Measurements from ENCODE around the gene IP6K1. TPM values are rescaled to one million over a fixed set of nuclear protein-coding genes. Genes with fewer than 3 reads are reported as not detected.
"Not testable (repeated sequence)": the region's sequence is repeated elsewhere in the genome, so short reads cannot be mapped to it uniquely, and the experiment has no call there.

The IP6K1 gene
- total RNA-seq, 1 experiment from 2014 or later = 42.2 TPM

DNA sequence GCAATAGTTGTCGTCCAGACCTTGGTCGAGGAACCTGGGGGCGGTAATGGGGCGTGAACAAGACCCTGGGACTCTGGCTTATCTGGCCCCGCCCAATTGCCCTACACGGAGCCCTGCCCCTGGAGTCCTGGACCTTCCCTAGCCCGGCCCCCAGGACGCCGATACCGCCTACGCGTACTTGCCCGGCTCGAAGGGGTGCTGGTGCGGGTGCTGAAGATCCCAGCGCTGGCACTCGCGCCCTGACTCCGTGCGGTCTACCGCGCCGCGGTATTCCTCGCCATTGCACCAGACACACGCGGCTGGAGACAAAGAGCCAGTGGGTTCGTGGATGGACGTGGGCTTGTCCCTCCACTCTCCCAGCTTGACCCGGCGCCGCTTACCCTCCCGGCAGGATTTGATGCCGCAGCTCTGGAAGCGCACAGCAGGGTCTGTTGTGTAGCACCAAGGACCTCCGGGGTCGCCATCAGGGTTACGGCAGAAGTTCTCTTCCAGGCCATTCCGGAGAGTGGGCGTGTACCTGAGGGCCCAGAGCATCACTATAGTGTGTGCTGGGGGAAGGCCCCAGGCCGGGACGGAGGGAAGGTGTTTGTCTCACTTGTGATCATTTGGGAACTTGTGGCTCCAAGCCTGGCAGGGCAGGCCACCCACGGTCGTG is 99.4 kb downstream of the IP6K1 start:
- peak overlapping the region; percentile 72 for H3K4me2 ChIP-seq (ENCODE audit: insufficient read depth, insufficient read length, low read length)
- H3K14ac ChIP-seq (ENCODE audit: insufficient read depth, low read length) = peak overlapping the region; percentile 85
- not testable (repeated sequence) for H3T11ph ChIP-seq (ENCODE audit: low read length); H3K9me3 Mint-ChIP-seq; H2AK5ac ChIP-seq (ENCODE audit: insufficient read length, low read length); H3K27me3 ChIP-seq (ENCODE audit: insufficient read depth, low read length); H3K79me1 ChIP-seq (ENCODE audit: insufficient read depth, low read depth, low read length, poor library complexity, severe bottlenecking); H3K4me1 ChIP-seq (ENCODE audit: insufficient read depth, low read length); H3K23ac ChIP-seq (ENCODE audit: insufficient read length, low read depth, low read length); H3K9me3 ChIP-seq (ENCODE audit: control insufficient read depth, low read depth, low read length); H2BK20ac ChIP-seq (ENCODE audit: low read depth, low read length, poor library complexity, severe bottlenecking); H3K27me3 Mint-ChIP-seq (ENCODE audit: low read depth); H2BK15ac ChIP-seq (ENCODE audit: low read depth, low read length); H4K5ac ChIP-seq (ENCODE audit: insufficient read length, low read depth, low read length); H2AFZ ChIP-seq (ENCODE audit: low read length); H3K56ac ChIP-seq (ENCODE audit: insufficient read length, low read depth, low read length); H3K4ac ChIP-seq (ENCODE audit: low read depth, low read length); H3K79me2 ChIP-seq (ENCODE audit: insufficient read depth, low read length); H2BK5ac ChIP-seq (ENCODE audit: insufficient read length, low read length); H4K8ac ChIP-seq (replicated peaks; ENCODE audit: insufficient read length, low read depth, low read length); H2BK120ac ChIP-seq (ENCODE audit: low read depth, low read length, poor library complexity, severe bottlenecking); H3K27ac ChIP-seq (ENCODE audit: insufficient read length, low read depth, low read length); H3K23me2 ChIP-seq (ENCODE audit: insufficient read length, low read depth, low read length, poor library complexity, severe bottlenecking); H4K91ac ChIP-seq (ENCODE audit: insufficient read length, low read depth, low read length); H2BK12ac ChIP-seq (ENCODE audit: insufficient read length, low read depth, low read length); H4K20me1 ChIP-seq (ENCODE audit: control insufficient read depth, insufficient read depth, insufficient read length)
- Mint-ChIP-seq H3K4me3 (peak overlapping the region; percentile 74 to 86), H3K36me3 (ENCODE audit: insufficient read depth in 1 of 3, low read depth in 3 of 3) (peaks cover 11 to 28% (median 26%) of the 10 kb centered on the region in 3 experiments; a peak in 6 of 7 replicates), H3K4me1 (peaks cover 20 to 30% of the 10 kb centered on the region in 2 experiments), H3K27ac (peak overlapping the region; percentile 44 to 92 (median 74); a peak in 5 of 7 replicates)
- no CpG with 5 or more reads among the region's 44 CpGs for WGBS (ENCODE audit: extremely low coverage, insufficient read length, low lambda C conversion rate)
- peak overlapping the region; percentile 85 for H3K18ac ChIP-seq (ENCODE audit: insufficient read length, low read depth, low read length)
- peak overlapping the region; percentile 52 for H3K9ac ChIP-seq (ENCODE audit: extremely low read depth, insufficient read length, low read length)
- peak; percentile 92 for DNase-seq
